ENCODE data around the gene AP1S1. TPM values are rescaled to one million over a fixed set of nuclear protein-coding genes. Genes with fewer than 3 reads are reported as not detected.
A peak's percentile ranks its signal among the peaks of the same experiment; 100 is the strongest.

The AP1S1 gene
- total and polyA plus RNA-seq, 2 of the 13 experiments (the other 11 are each of a cell fraction or from before 2014, with no cell fraction given) = 57.5 to 68.1 TPM

- peak; percentile 32; the same call in 1 of the 2 replicates for TF ChIP-seq MAZ (IDR thresholded peaks at IDR 0.05; ENCODE audit: borderline replicate concordance, low read depth, low read length)
- 0 out of 2 replicates have a peak, but pooled peaks have one; percentile 50 for TF ChIP-seq MAZ (CRISPR knock-in tag; IDR thresholded peaks at IDR 0.05; ENCODE audit: low read depth)
- no peak for TF ChIP-seq DZIP1 (CRISPR knock-in tag; IDR thresholded peaks at IDR 0.05)
- no peak for TF ChIP-seq ZNF709 (CRISPR knock-in tag; IDR thresholded peaks at IDR 0.05)
- TF ChIP-seq ARHGAP35 (CRISPR knock-in tag; IDR thresholded peaks at IDR 0.05; ENCODE audit: borderline replicate concordance) = no peak
- no peak; the same call in 1 of the 2 replicates for TF ChIP-seq ZNF589 (CRISPR knock-in tag; conservative IDR thresholded peaks at IDR 0.05)
- TF ChIP-seq GPBP1L1 (CRISPR knock-in tag; IDR thresholded peaks at IDR 0.05) = no peak
- TF ChIP-seq SNAI1 (CRISPR knock-in tag; IDR thresholded peaks at IDR 0.05; ENCODE audit: borderline replicate concordance) = no peak
- TF ChIP-seq CEBPZ (IDR thresholded peaks at IDR 0.05; ENCODE audit: low read length) = no peak
- TF ChIP-seq NRL (CRISPR knock-in tag; IDR thresholded peaks at IDR 0.05; ENCODE audit: borderline replicate concordance) = no peak
- TF ChIP-seq BATF2 (CRISPR knock-in tag; IDR thresholded peaks at IDR 0.05) = no peak
- peak; percentile 91; the same call in 1 of the 2 replicates for TF ChIP-seq ZC3H4 (CRISPR knock-in tag; IDR thresholded peaks at IDR 0.05; ENCODE audit: borderline replicate concordance)
- no peak for TF ChIP-seq ZHX1 (CRISPR knock-in tag; IDR thresholded peaks at IDR 0.05; ENCODE audit: low read depth)
- TF ChIP-seq CERS6 (CRISPR knock-in tag; IDR thresholded peaks at IDR 0.05) = no peak
Observed at GRCh38 chr7:101121991-101122932, 32.0 kb upstream of the AP1S1 start (continued).

Data from HepG2 (cell line).